ENCODE measurements around the gene PRCD. TPM values are rescaled to one million over a fixed set of nuclear protein-coding genes. Genes with fewer than 3 reads are reported as not detected.
"Not testable (repeated sequence)": the region's sequence is repeated elsewhere in the genome, so short reads cannot be mapped to it uniquely, and the experiment has no call there.

PRCD gene
- total RNA-seq, 1 donor from 2014 or later, result 5.3 TPM

- Mint-ChIP-seq H3K9me3 (no peaks in the 10 kb centered on the region), H3K27me3 (no peaks in the 10 kb centered on the region), H3K4me3 (peak overlapping the region; percentile 95), H3K27ac (peak overlapping the region; percentile 98), H3K4me1 (peaks cover 65% of the 10 kb centered on the region), H3K36me3 (ENCODE audit: low read depth) (peaks cover 38% of the 10 kb centered on the region)
- ChIA-PET CTCF (interaction anchor here (0.7 to 2.9 kb wide), 7 partner anchors 10 to 140 kb away, joined by 3 to 35 read pairs (median 9); no protein-coding TSS in a partner anchor), POLR2A (interaction anchor here (0.5 to 4.2 kb wide), 22 partner anchors 11 to 1234 kb away, joined by 3 to 85 read pairs (median 4); partner anchors contain the start of genes MFSD11, SRSF2 and ST6GALNAC2)
- DNase-seq (no peak), ATAC-seq (ENCODE audit: low read depth) (peak; percentile 38)
- TF ChIP-seq, protein P1, sequence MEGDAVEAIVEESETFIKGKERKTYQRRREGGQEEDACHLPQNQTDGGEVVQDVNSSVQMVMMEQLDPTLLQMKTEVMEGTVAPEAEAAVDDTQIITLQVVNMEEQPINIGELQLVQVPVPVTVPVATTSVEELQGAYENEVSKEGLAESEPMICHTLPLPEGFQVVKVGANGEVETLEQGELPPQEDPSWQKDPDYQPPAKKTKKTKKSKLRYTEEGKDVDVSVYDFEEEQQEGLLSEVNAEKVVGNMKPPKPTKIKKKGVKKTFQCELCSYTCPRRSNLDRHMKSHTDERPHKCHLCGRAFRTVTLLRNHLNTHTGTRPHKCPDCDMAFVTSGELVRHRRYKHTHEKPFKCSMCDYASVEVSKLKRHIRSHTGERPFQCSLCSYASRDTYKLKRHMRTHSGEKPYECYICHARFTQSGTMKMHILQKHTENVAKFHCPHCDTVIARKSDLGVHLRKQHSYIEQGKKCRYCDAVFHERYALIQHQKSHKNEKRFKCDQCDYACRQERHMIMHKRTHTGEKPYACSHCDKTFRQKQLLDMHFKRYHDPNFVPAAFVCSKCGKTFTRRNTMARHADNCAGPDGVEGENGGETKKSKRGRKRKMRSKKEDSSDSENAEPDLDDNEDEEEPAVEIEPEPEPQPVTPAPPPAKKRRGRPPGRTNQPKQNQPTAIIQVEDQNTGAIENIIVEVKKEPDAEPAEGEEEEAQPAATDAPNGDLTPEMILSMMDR (IDR thresholded peaks at IDR 0.05), result no peak
- intact Hi-C loops (cut with micrococcal nuclease), result loop anchor here (1.0 to 10.0 kb wide), 7 partner anchors 30 to 888 kb away; partner anchors contain the start of genes JMJD6 and METTL23
Observed at GRCh38 chr17:76556765-76557367, 17.0 kb downstream of the PRCD start.

DNA sequence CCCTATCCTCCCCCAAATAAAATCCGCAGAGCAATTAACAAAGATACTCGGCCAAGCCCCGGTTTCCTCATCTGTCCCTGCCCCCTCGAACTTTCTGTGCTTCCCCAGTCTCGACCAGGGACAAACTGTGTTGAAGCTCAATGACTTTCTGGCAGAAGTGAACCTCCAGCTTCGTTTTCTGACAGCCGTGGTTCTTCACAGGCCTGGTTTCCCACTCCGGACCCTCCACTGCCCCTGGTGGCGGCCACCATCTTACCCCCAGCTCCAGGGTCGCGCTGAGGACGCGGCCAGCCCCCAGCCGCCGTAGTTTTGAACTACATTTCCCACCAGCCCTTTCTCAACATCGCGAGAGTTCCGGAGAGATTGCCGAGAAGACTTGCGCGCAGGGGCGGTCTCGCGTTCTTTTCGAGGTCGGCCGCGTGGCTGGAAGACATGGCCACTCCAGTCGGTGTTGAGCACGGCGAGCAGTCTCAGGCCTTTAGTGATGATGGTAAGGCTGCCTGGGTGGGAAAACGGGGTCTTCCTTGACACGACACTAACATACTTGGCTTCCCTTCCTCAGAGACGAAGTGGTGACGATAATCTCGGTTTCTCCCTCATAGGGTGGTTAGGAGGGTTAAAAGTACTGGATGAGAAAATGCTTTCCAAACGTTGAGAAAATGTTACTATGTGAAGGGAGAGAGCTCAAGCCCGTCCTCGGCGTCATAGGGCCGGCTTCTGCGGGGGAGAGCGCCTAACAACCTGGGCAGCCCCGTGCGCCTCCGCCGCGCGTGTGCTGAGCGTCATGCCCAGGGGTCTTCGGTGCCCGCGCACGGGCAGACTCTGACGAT, 17.7 kb downstream of the PRCD start:
- POLR2A ChIA-PET, result interaction anchor here (0.7 to 4.2 kb wide), 22 partner anchors 10 to 180 kb away, joined by 3 to 85 read pairs (median 4); partner anchors contain the start of genes MFSD11, SRSF2 and ST6GALNAC2
- H3K27ac Mint-ChIP-seq, result peak overlapping the region; percentile 98
- intact Hi-C loops (cut with micrococcal nuclease), result loop anchor here (1.0 to 10.0 kb wide), 8 partner anchors 30 to 887 kb away; partner anchors contain the start of genes JMJD6 and METTL23
- peaks cover 68% of the 10 kb centered on the region for H3K4me1 Mint-ChIP-seq
- H3K4me3 Mint-ChIP-seq, result peak overlapping the region; percentile 95
- peak; percentile 87 for DNase-seq
- H3K27me3 Mint-ChIP-seq, result no peaks in the 10 kb centered on the region
- CTCF ChIA-PET, result interaction anchor here (0.7 to 2.9 kb wide), 11 partner anchors 10 to 159 kb away, joined by 3 to 35 read pairs (median 6); no protein-coding TSS in a partner anchor
- H3K36me3 Mint-ChIP-seq (ENCODE audit: low read depth), result peaks cover 40% of the 10 kb centered on the region
- peak; percentile 90 for ATAC-seq (ENCODE audit: low read depth)
- TF ChIP-seq, protein P1 (IDR thresholded peaks at IDR 0.05), result no peak
- no peaks in the 10 kb centered on the region for H3K9me3 Mint-ChIP-seq

DNA sequence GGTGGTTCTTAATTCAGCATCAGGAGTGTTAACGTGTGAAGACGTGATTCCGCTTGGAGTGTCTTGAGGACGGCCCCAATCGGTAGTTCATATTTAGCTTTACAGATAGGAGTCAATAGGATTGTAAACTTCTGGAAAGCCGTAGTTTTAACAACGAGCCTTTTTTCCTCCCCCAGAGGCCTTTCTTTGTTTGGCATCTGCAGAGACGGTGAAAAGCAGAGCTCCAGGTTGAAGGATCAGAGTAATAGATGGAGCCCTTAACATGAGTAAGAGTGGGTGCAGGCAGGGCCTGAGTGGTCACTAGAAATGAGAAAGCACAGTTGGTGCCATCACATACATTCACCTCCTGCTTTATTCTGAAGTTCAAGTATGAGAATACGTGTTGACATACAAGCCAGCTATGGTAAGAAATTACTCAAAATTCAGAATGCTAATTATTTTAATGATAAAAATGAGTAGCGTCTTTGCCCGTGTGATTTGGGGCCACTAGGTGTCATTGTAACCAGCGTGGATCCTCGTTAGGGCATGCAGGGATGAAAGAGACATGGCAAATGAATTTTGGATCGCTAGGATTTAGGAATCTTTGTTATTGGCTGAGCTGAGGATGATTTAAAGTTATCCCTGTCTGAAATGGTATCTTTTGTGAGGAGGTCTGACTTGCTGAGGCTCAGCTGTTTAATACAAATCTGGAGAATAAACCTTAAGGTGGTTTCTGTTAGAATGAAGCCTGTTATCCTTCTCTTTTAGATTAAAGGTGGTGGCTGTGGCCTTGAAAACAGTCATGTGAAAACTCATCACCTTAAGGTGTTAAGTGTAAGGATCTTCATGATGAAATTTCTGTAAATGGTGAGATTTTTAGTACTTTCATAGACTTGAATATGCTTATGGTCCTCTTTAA, 18.6 kb downstream of the PRCD start:
- POLR2A ChIA-PET, result interaction anchor here (0.7 to 4.2 kb wide), 11 partner anchors 9 to 179 kb away, joined by 3 to 85 read pairs (median 8); partner anchors contain the start of genes MFSD11, SRSF2 and ST6GALNAC2
- CTCF ChIA-PET, result interaction anchor here (0.7 to 2.9 kb wide), 9 partner anchors 9 to 158 kb away, joined by 3 to 35 read pairs (median 8); no protein-coding TSS in a partner anchor

DNA sequence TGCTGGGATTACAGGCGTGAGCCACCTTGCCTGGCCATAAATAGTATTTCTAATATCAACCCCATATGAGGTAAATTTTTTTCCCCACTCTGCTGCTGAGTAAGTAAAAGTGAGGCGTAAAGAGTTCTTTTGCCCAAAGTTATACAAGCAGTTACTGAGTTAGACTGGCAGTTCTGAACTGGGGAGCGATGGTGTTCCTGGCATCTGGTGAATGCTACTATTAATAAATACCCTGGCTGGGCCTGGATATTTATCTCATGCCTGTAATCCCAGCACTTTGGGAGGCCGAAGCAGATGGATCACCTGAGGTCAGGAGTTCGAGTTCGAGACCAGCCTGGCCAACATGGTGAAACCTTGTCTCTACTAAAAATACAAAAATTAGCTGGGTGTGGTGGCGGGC, 19.6 kb downstream of the PRCD start:
- peaks cover 72% of the 10 kb centered on the region for H3K4me1 Mint-ChIP-seq
- DNase-seq; H3K9me3 Mint-ChIP-seq; H3K27ac Mint-ChIP-seq; ATAC-seq (ENCODE audit: low read depth); H3K27me3 Mint-ChIP-seq: not testable (repeated sequence)
- H3K36me3 Mint-ChIP-seq (ENCODE audit: low read depth), result peaks cover 50% of the 10 kb centered on the region
- intact Hi-C loops (cut with micrococcal nuclease), result loop anchor here (10.0 kb wide), 1 partner anchor 885 kb away; no protein-coding TSS in a partner anchor
- ChIA-PET POLR2A (interaction anchor here (0.7 to 1.2 kb wide), 2 partner anchors 167 to 438 kb away, joined by 3 to 5 read pairs; partner anchors contain the start of genes JMJD6 and METTL23), CTCF (interaction anchor here (1.1 to 2.9 kb wide), 4 partner anchors 36 to 122 kb away, joined by 3 to 35 read pairs (median 8); no protein-coding TSS in a partner anchor)
- peak overlapping the region; percentile 95 for H3K4me3 Mint-ChIP-seq

More for the DNA sequence above, 18.6 kb downstream of the PRCD start:
- H3K4me1 Mint-ChIP-seq, result peaks cover 77% of the 10 kb centered on the region
- peaks cover 47% of the 10 kb centered on the region for H3K36me3 Mint-ChIP-seq (ENCODE audit: low read depth)
- peak overlapping the region; percentile 98 for H3K27ac Mint-ChIP-seq
- ATAC-seq (ENCODE audit: low read depth) (no peak), DNase-seq (no peak)
- no peaks in the 10 kb centered on the region for H3K9me3 Mint-ChIP-seq
- H3K27me3 Mint-ChIP-seq, result no peaks in the 10 kb centered on the region
- TF ChIP-seq, protein P1 (IDR thresholded peaks at IDR 0.05), result no peak
- intact Hi-C loops (cut with micrococcal nuclease), result loop anchor here (1.0 to 10.0 kb wide), 2 partner anchors 157 to 886 kb away; no protein-coding TSS in a partner anchor
- H3K4me3 Mint-ChIP-seq, result peak overlapping the region; percentile 95

Data from activated B cell treated with CpG ODN at 0.5 μM for 24 hours (primary cell).